Posterior vena cava (tissue), 2 donors: ENCODE results near the gene NPM3. TPM values are rescaled to one million over a fixed set of nuclear protein-coding genes. Genes with fewer than 3 reads are reported as not detected.

Source experiments
- DNase-seq: peaks from one replicate; pipeline ENCODE4 v3.0.0-alpha.2; 2020; ENCODE audit warnings: low spot score
- intact Hi-C, 2 donors: fragments of 100-400 bp; cut with DNase I; formaldehyde crosslinking; loops; one replicate each; pipeline versions ENCODE4 v1.14.1 to v1.14.2; 2022 to 2023
- long read RNA-seq, 2 donors: library from polyadenylated mRNA; unstranded; transcript quantifications; one replicate each; pipeline ENCODE4 v2.0.0, GENCODE V29; 2020 to 2021
- total RNA-seq, 2 donors: library from RNA; stranded (reverse); fragmentation: NEBNext Ultra II Directional; extraction: Animal tissue kit (Norgen Biotek cat#: 25700); gene quantifications; one replicate each; pipeline ENCODE4 v1.2.1, GENCODE V29; 2021
- donor health status: DM: yes; HTN: yes; CAD: no.
- donor health status: DM: yes; HTN: yes; CAD: no.

Gene NPM3
- 10 to 100 TPM; 19.1 to 21.1 TPM for total RNA-seq
- long read RNA-seq, donor 1: 0 reads
- long read RNA-seq, donor 2, partial matches to known transcripts: 0 of 2 reads
- long read RNA-seq, donor 2, other reads (novel, unspliced or antisense): 0 of 2 reads

GRCh38 chr10:101782811-101783735, at the start of gene NPM3:
TSS of gene NPM3 (minus strand) at chr10:101783446. CDS start at chr10:101783390, 56 bp downstream.
- intact Hi-C loops: loop anchor here in 1 of 2 donors (10.0 kb wide), 1 partner anchor 178 kb away; no protein-coding TSS in a partner anchor
- peak; percentile 95 for DNase-seq

GRCh38 chr10:101832325-101832771, 49.1 kb upstream of the NPM3 start:
- intact Hi-C loops: no loop called here
- DNase-seq: peak; percentile 72

GRCh38 chr10:101831169-101831811, 48.0 kb upstream of the NPM3 start:
- intact Hi-C loops: no loop called here
- no peak for DNase-seq

- peak; percentile 96 for DNase-seq
- intact Hi-C loops: no loop called here
Observed at GRCh38 chr10:101830322-101831168, 47.3 kb upstream of the NPM3 start.

GRCh38 chr10:101829561-101830315, 46.5 kb upstream of the NPM3 start:
- DNase-seq: no peak
- intact Hi-C loops: no loop called here

- peak; percentile 65 for DNase-seq
- intact Hi-C loops: no loop called here
Observed at GRCh38 chr10:101828766-101829551, 45.7 kb upstream of the NPM3 start.

- intact Hi-C loops: no loop called here
- DNase-seq: no peak
Observed at GRCh38 chr10:101827919-101828600, 44.8 kb upstream of the NPM3 start.

GRCh38 chr10:101826852-101827434, 43.7 kb upstream of the NPM3 start:
- intact Hi-C loops: no loop called here
- no peak for DNase-seq

- intact Hi-C loops: no loop called here
- no peak for DNase-seq
Observed at GRCh38 chr10:101824736-101825135, 41.5 kb upstream of the NPM3 start.

- intact Hi-C loops: no loop called here
- no peak for DNase-seq
Observed at GRCh38 chr10:101818872-101819633, 35.8 kb upstream of the NPM3 start.

- intact Hi-C loops: no loop called here
- peak; percentile 99 for DNase-seq
Observed at GRCh38 chr10:101818119-101818871, 35.0 kb upstream of the NPM3 start, which contains the start of gene OGA. TSS of gene OGA (minus strand) at chr10:101818444. CDS start at chr10:101818022, 422 bp downstream.

GRCh38 chr10:101817337-101818118, 34.3 kb upstream of the NPM3 start:
- DNase-seq: peak; percentile 97
- intact Hi-C loops: no loop called here

- intact Hi-C loops: no loop called here
Observed at GRCh38 chr10:101816913-101817336, 33.7 kb upstream of the NPM3 start.

GRCh38 chr10:101816376-101816775, 33.1 kb upstream of the NPM3 start:
- DNase-seq: no peak
- intact Hi-C loops: no loop called here

More at GRCh38 chr10:101816913-101817336, 33.7 kb upstream of the NPM3 start:
- no peak for DNase-seq
